ENCODE measurements around the gene REN.

REN gene

GRCh38 chr1:204166219-204166618 lies at the start of gene REN:
Gene REN, minus strand, starts transcription at chr1:204166337. Its CDS starts 44 bp downstream, at chr1:204166293.
- Histone ChIP-seq H3K4me1 (ENCODE audit: control insufficient read depth, insufficient read depth, low read length) (no peaks in the 10 kb centered on the region), H3K9ac (ENCODE audit: low read length) (no peak within 1 kb of the TSS), H3K27me3 (replicated peaks; ENCODE audit: control insufficient read depth, insufficient read depth, low read length) (peaks cover 48% of the 10 kb centered on the region), H3K4me3 (ENCODE audit: low read length) (no peak within 1 kb of the TSS), H3K36me3 (ENCODE audit: control insufficient read depth, insufficient read depth, low read length, severe bottlenecking) (no peaks in the 10 kb centered on the region), H3K9me3 (ENCODE audit: control insufficient read depth, low read length) (peaks cover 2% of the 10 kb centered on the region)
- DNase-seq (ENCODE audit: low read depth): no peak

- H3K9me3 ChIP-seq (ENCODE audit: control insufficient read depth, low read length): no peaks in the 10 kb centered on the region
- peaks cover 7% of the 10 kb centered on the region for H3K4me1 ChIP-seq (ENCODE audit: control insufficient read depth, insufficient read depth, low read length)
- DNase-seq (ENCODE audit: low read depth): peak; percentile 86
- H3K4me3 ChIP-seq (ENCODE audit: low read length): no peak within 1 kb of the TSS
- H3K36me3 ChIP-seq (ENCODE audit: control insufficient read depth, insufficient read depth, low read length, severe bottlenecking): no peaks in the 10 kb centered on the region
- H3K9ac ChIP-seq (ENCODE audit: low read length): no peak within 1 kb of the TSS
- peaks cover 38% of the 10 kb centered on the region for H3K27me3 ChIP-seq (replicated peaks; ENCODE audit: control insufficient read depth, insufficient read depth, low read length)
These were observed 47.8 kb upstream of the REN start, which contains the start of gene GOLT1A for GRCh38 chr1:204213668-204214662. Gene GOLT1A, minus strand, starts transcription at chr1:204213988. Its CDS starts 82 bp downstream, at chr1:204213906.

- H3K27me3 ChIP-seq (replicated peaks; ENCODE audit: control insufficient read depth, insufficient read depth, low read length): peaks cover 41% of the 10 kb centered on the region
These were observed 46.6 kb upstream of the REN start for GRCh38 chr1:204212715-204213114.

GRCh38 chr1:204211046-204211445 lies 44.9 kb upstream of the REN start:
- Histone ChIP-seq H3K4me3 (ENCODE audit: low read length) (no peak overlapping the region), H3K36me3 (ENCODE audit: control insufficient read depth, insufficient read depth, low read length, severe bottlenecking) (no peaks in the 10 kb centered on the region), H3K9me3 (ENCODE audit: control insufficient read depth, low read length) (no peaks in the 10 kb centered on the region), H3K9ac (ENCODE audit: low read length) (no peak overlapping the region), H3K27me3 (replicated peaks; ENCODE audit: control insufficient read depth, insufficient read depth, low read length) (peaks cover 49% of the 10 kb centered on the region), H3K4me1 (ENCODE audit: control insufficient read depth, insufficient read depth, low read length) (peaks cover 9% of the 10 kb centered on the region)
- DNase-seq (ENCODE audit: low read depth): no peak

More at GRCh38 chr1:204212715-204213114, 46.6 kb upstream of the REN start:
- H3K4me1 ChIP-seq (ENCODE audit: control insufficient read depth, insufficient read depth, low read length): peaks cover 7% of the 10 kb centered on the region
- no peaks in the 10 kb centered on the region for H3K36me3 ChIP-seq (ENCODE audit: control insufficient read depth, insufficient read depth, low read length, severe bottlenecking)
- no peak overlapping the region for H3K9ac ChIP-seq (ENCODE audit: low read length)
- H3K9me3 ChIP-seq (ENCODE audit: control insufficient read depth, low read length): no peaks in the 10 kb centered on the region
- DNase-seq (ENCODE audit: low read depth): no peak
- H3K4me3 ChIP-seq (ENCODE audit: low read length): no peak overlapping the region

GRCh38 chr1:204207136-204207616 lies 41.0 kb upstream of the REN start:
- Histone ChIP-seq H3K9me3 (ENCODE audit: control insufficient read depth, low read length) (no peaks in the 10 kb centered on the region), H3K27me3 (replicated peaks; ENCODE audit: control insufficient read depth, insufficient read depth, low read length) (peaks cover 68% of the 10 kb centered on the region), H3K36me3 (ENCODE audit: control insufficient read depth, insufficient read depth, low read length, severe bottlenecking) (no peaks in the 10 kb centered on the region), H3K4me3 (ENCODE audit: low read length) (no peak overlapping the region), H3K9ac (ENCODE audit: low read length) (no peak overlapping the region), H3K4me1 (ENCODE audit: control insufficient read depth, insufficient read depth, low read length) (peaks cover 8% of the 10 kb centered on the region)
- peak; percentile 80 for DNase-seq (ENCODE audit: low read depth)

- Histone ChIP-seq H3K9ac (ENCODE audit: low read length) (no peak overlapping the region), H3K36me3 (ENCODE audit: control insufficient read depth, insufficient read depth, low read length, severe bottlenecking) (no peaks in the 10 kb centered on the region), H3K4me1 (ENCODE audit: control insufficient read depth, insufficient read depth, low read length) (peaks cover 8% of the 10 kb centered on the region), H3K4me3 (ENCODE audit: low read length) (no peak overlapping the region), H3K27me3 (replicated peaks; ENCODE audit: control insufficient read depth, insufficient read depth, low read length) (peaks cover 66% of the 10 kb centered on the region), H3K9me3 (ENCODE audit: control insufficient read depth, low read length) (no peaks in the 10 kb centered on the region)
- peak; percentile 60 for DNase-seq (ENCODE audit: low read depth)
These were observed 40.0 kb upstream of the REN start for GRCh38 chr1:204206121-204206520.

- DNase-seq (ENCODE audit: low read depth): peak; percentile 33
- peaks cover 70% of the 10 kb centered on the region for H3K27me3 ChIP-seq (replicated peaks; ENCODE audit: control insufficient read depth, insufficient read depth, low read length)
These were observed 39.3 kb upstream of the REN start for GRCh38 chr1:204205486-204205885.

GRCh38 chr1:204204944-204205343 lies 38.8 kb upstream of the REN start:
- Histone ChIP-seq H3K4me1 (ENCODE audit: control insufficient read depth, insufficient read depth, low read length) (peaks cover 8% of the 10 kb centered on the region), H3K4me3 (ENCODE audit: low read length) (no peak overlapping the region), H3K36me3 (ENCODE audit: control insufficient read depth, insufficient read depth, low read length, severe bottlenecking) (no peaks in the 10 kb centered on the region), H3K9ac (ENCODE audit: low read length) (no peak overlapping the region), H3K27me3 (replicated peaks; ENCODE audit: control insufficient read depth, insufficient read depth, low read length) (peaks cover 70% of the 10 kb centered on the region), H3K9me3 (ENCODE audit: control insufficient read depth, low read length) (no peaks in the 10 kb centered on the region)
- DNase-seq (ENCODE audit: low read depth): no peak

More at GRCh38 chr1:204205486-204205885, 39.3 kb upstream of the REN start:
- no peak overlapping the region for H3K4me3 ChIP-seq (ENCODE audit: low read length)
- H3K4me1 ChIP-seq (ENCODE audit: control insufficient read depth, insufficient read depth, low read length): peaks cover 8% of the 10 kb centered on the region
- H3K9ac ChIP-seq (ENCODE audit: low read length): no peak overlapping the region
- H3K9me3 ChIP-seq (ENCODE audit: control insufficient read depth, low read length): no peaks in the 10 kb centered on the region
- no peaks in the 10 kb centered on the region for H3K36me3 ChIP-seq (ENCODE audit: control insufficient read depth, insufficient read depth, low read length, severe bottlenecking)

- H3K27me3 ChIP-seq (replicated peaks; ENCODE audit: control insufficient read depth, insufficient read depth, low read length): peaks cover 67% of the 10 kb centered on the region
These were observed 37.1 kb upstream of the REN start for GRCh38 chr1:204203206-204203767.

GRCh38 chr1:204202481-204202880 lies 36.3 kb upstream of the REN start:
- no peak overlapping the region for H3K9ac ChIP-seq (ENCODE audit: low read length)
- H3K9me3 ChIP-seq (ENCODE audit: control insufficient read depth, low read length): no peaks in the 10 kb centered on the region
- H3K4me1 ChIP-seq (ENCODE audit: control insufficient read depth, insufficient read depth, low read length): peaks cover 15% of the 10 kb centered on the region
- H3K27me3 ChIP-seq (replicated peaks; ENCODE audit: control insufficient read depth, insufficient read depth, low read length): peaks cover 67% of the 10 kb centered on the region
- no peaks in the 10 kb centered on the region for H3K36me3 ChIP-seq (ENCODE audit: control insufficient read depth, insufficient read depth, low read length, severe bottlenecking)
- H3K4me3 ChIP-seq (ENCODE audit: low read length): no peak overlapping the region
- DNase-seq (ENCODE audit: low read depth): no peak

More at GRCh38 chr1:204203206-204203767, 37.1 kb upstream of the REN start:
- Histone ChIP-seq H3K4me3 (ENCODE audit: low read length) (no peak overlapping the region), H3K9ac (ENCODE audit: low read length) (no peak overlapping the region), H3K36me3 (ENCODE audit: control insufficient read depth, insufficient read depth, low read length, severe bottlenecking) (no peaks in the 10 kb centered on the region), H3K4me1 (ENCODE audit: control insufficient read depth, insufficient read depth, low read length) (peaks cover 15% of the 10 kb centered on the region), H3K9me3 (ENCODE audit: control insufficient read depth, low read length) (no peaks in the 10 kb centered on the region)
- no peak for DNase-seq (ENCODE audit: low read depth)

GRCh38 chr1:204201348-204202040 lies 35.4 kb upstream of the REN start:
- Histone ChIP-seq H3K27me3 (replicated peaks; ENCODE audit: control insufficient read depth, insufficient read depth, low read length) (peaks cover 68% of the 10 kb centered on the region), H3K9ac (ENCODE audit: low read length) (no peak overlapping the region), H3K36me3 (ENCODE audit: control insufficient read depth, insufficient read depth, low read length, severe bottlenecking) (no peaks in the 10 kb centered on the region), H3K4me3 (ENCODE audit: low read length) (no peak overlapping the region), H3K9me3 (ENCODE audit: control insufficient read depth, low read length) (no peaks in the 10 kb centered on the region), H3K4me1 (ENCODE audit: control insufficient read depth, insufficient read depth, low read length) (peaks cover 15% of the 10 kb centered on the region)
- DNase-seq (ENCODE audit: low read depth): no peak
